H9 (cell line): Measurements from ENCODE around the gene EIF3D. TPM values are rescaled to one million over a fixed set of nuclear protein-coding genes. Genes with fewer than 3 reads are reported as not detected.
A peak's percentile ranks its signal among the peaks of the same experiment; 100 is the strongest.

Experiments used
- DNase-seq: peaks from one replicate; pipeline ENCODE4 v3.0.0-alpha.2; 2017
- H2AFZ ChIP-seq: one replicate; pipeline ENCODE4 v1.6.1; 2013; ENCODE audit warnings: mild to moderate bottlenecking, low read length, control low read depth, moderate library complexity
- H2AK5ac ChIP-seq: 2 replicates; pipeline ENCODE4 v1.6.1; 2013; ENCODE audit warnings: low read length, control low read depth, mixed read lengths; ENCODE audit not compliant: insufficient read length
- H2BK120ac ChIP-seq: one replicate; pipeline ENCODE4 v1.6.1; 2013; ENCODE audit warnings: low read depth, mild to moderate bottlenecking, low read length, control low read depth, inconsistent platforms; ENCODE audit not compliant: poor library complexity, severe bottlenecking
- H2BK12ac ChIP-seq: 2 replicates; pipeline ENCODE4 v1.6.1; 2013; ENCODE audit warnings: low read length, control low read depth, mixed read lengths, low read depth; ENCODE audit not compliant: insufficient read length
- H2BK15ac ChIP-seq: 2 replicates; pipeline ENCODE4 v1.6.1; 2013; ENCODE audit warnings: low read depth, low read length, control low read depth
- H2BK20ac ChIP-seq: one replicate; pipeline ENCODE4 v1.6.1; 2013; ENCODE audit warnings: low read depth, mild to moderate bottlenecking, low read length, control low read depth, inconsistent platforms; ENCODE audit not compliant: poor library complexity, severe bottlenecking
- H2BK5ac ChIP-seq: 2 replicates; pipeline ENCODE4 v1.6.1; 2013; ENCODE audit warnings: low read length, control low read depth, mixed read lengths; ENCODE audit not compliant: insufficient read length
- H3K14ac ChIP-seq: 2 replicates; pipeline ENCODE4 v1.6.1; 2013; ENCODE audit warnings: low read length, control low read depth; ENCODE audit not compliant: insufficient read depth
- H3K18ac ChIP-seq: 2 replicates; pipeline ENCODE4 v1.6.1; 2013; ENCODE audit warnings: low read depth, mild to moderate bottlenecking, mixed read lengths, low read length, control low read depth; ENCODE audit not compliant: insufficient read length
- H3K23ac ChIP-seq: 2 replicates; pipeline ENCODE4 v1.6.1; 2013; ENCODE audit warnings: low read length, control low read depth, mixed read lengths, low read depth; ENCODE audit not compliant: insufficient read length
- H3K23me2 ChIP-seq: 2 replicates; pipeline ENCODE4 v1.6.1; 2013; ENCODE audit warnings: low read depth, mild to moderate bottlenecking, mixed read lengths, low read length, control low read depth; ENCODE audit not compliant: insufficient read length, poor library complexity, severe bottlenecking
- H3K27ac ChIP-seq: 2 replicates; pipeline ENCODE4 v1.5.1; 2013; ENCODE audit warnings: low read length, control low read depth, mixed read lengths, low read depth; ENCODE audit not compliant: insufficient read length
- H3K27me3 ChIP-seq: 2 replicates; pipeline ENCODE4 v1.6.1; 2013; ENCODE audit warnings: low read length, control low read depth, inconsistent platforms; ENCODE audit not compliant: insufficient read depth
- H3K4ac ChIP-seq: 2 replicates; pipeline ENCODE4 v1.6.1; 2013; ENCODE audit warnings: low read depth, mild to moderate bottlenecking, control low read depth, inconsistent platforms, low read length, moderate library complexity
- H3K4me1 ChIP-seq: 2 replicates; pipeline ENCODE4 v1.6.1; 2013; ENCODE audit warnings: low read length, control low read depth, inconsistent platforms; ENCODE audit not compliant: insufficient read depth
- H3K4me2 ChIP-seq: 2 replicates; pipeline ENCODE4 v1.6.1; 2013; ENCODE audit warnings: low read length, control low read depth, mixed read lengths; ENCODE audit not compliant: insufficient read length, insufficient read depth
- H3K56ac ChIP-seq: 2 replicates; pipeline ENCODE4 v1.6.1; 2013; ENCODE audit warnings: low read depth, mild to moderate bottlenecking, mixed read lengths, low read length, control low read depth; ENCODE audit not compliant: insufficient read length
- H3K79me1 ChIP-seq: 2 replicates; pipeline ENCODE4 v1.6.1; 2013; ENCODE audit warnings: low read depth, mild to moderate bottlenecking, moderate library complexity, low read length, control low read depth, inconsistent platforms; ENCODE audit not compliant: insufficient read depth, poor library complexity, severe bottlenecking
- H3K79me2 ChIP-seq: 2 replicates; pipeline ENCODE4 v1.6.1; 2013; ENCODE audit warnings: low read length, control low read depth, inconsistent platforms; ENCODE audit not compliant: insufficient read depth
- H3K9ac ChIP-seq: 2 replicates; pipeline ENCODE4 v1.6.1; 2013; ENCODE audit warnings: low read length, control low read depth, mixed read lengths; ENCODE audit not compliant: insufficient read length; ENCODE audit errors: extremely low read depth
- H3K9me3 ChIP-seq: one replicate; pipeline ENCODE4 v1.6.1; 2013; ENCODE audit warnings: low read depth, low read length, inconsistent platforms; ENCODE audit not compliant: control insufficient read depth
- H3T11ph ChIP-seq: one replicate; pipeline ENCODE4 v1.6.1; 2013; ENCODE audit warnings: mild to moderate bottlenecking, low read length, control low read depth, inconsistent platforms
- H4K20me1 ChIP-seq: one replicate; pipeline ENCODE4 v1.6.1; 2013; ENCODE audit not compliant: control insufficient read depth, insufficient read length, insufficient read depth
- H4K5ac ChIP-seq: 2 replicates; pipeline ENCODE4 v1.6.1; 2013; ENCODE audit warnings: low read depth, mild to moderate bottlenecking, mixed read lengths, low read length, control low read depth; ENCODE audit not compliant: insufficient read length
- H4K8ac ChIP-seq: replicated peaks from 2 replicates; pipeline ENCODE4 v1.6.1; 2013; ENCODE audit warnings: low read length, control low read depth, mixed read lengths, low read depth; ENCODE audit not compliant: insufficient read length
- H4K91ac ChIP-seq: 2 replicates; pipeline ENCODE4 v1.6.1; 2013; ENCODE audit warnings: low read depth, mild to moderate bottlenecking, moderate library complexity, mixed read lengths, low read length, control low read depth; ENCODE audit not compliant: insufficient read length
- H3K27ac Mint-ChIP-seq, 3 experiments: 2 replicates in 2 of 3; 3 replicates in 1 of 3; pipeline ENCODE4 v1.8.0; 2020 to 2021; ENCODE audit warnings: mixed read lengths in 3 of 3, mild to moderate bottlenecking in 1 of 3, moderate library complexity in 1 of 3
- H3K27me3 Mint-ChIP-seq: 2 replicates; pipeline ENCODE4 v1.8.0; 2021; ENCODE audit warnings: low read depth, mild to moderate bottlenecking, moderate library complexity, mixed read lengths
- H3K36me3 Mint-ChIP-seq, 3 experiments: 2 replicates in 2 of 3; 3 replicates in 1 of 3; pipeline ENCODE4 v1.8.0; 2020 to 2021; ENCODE audit warnings: low read depth in 3 of 3, mixed read lengths in 3 of 3; ENCODE audit not compliant: insufficient read depth in 1 of 3
- H3K4me1 Mint-ChIP-seq, 2 experiments: 2 replicates each; pipeline ENCODE4 v1.8.0; 2020; ENCODE audit warnings: mixed read lengths in 2 of 2
- H3K4me3 Mint-ChIP-seq, 2 experiments: 2 replicates in 1 of 2; 3 replicates in 1 of 2; pipeline ENCODE4 v1.8.0; 2020 to 2021; ENCODE audit warnings: mild to moderate bottlenecking in 2 of 2, mixed read lengths in 2 of 2, moderate library complexity in 1 of 2
- H3K9me3 Mint-ChIP-seq, 2 experiments: 2 replicates in 1 of 2; 3 replicates in 1 of 2; pipeline ENCODE4 v1.8.0; 2020; ENCODE audit warnings: mild to moderate bottlenecking in 2 of 2, mixed read lengths in 2 of 2, moderate library complexity in 1 of 2
- CTCF ChIP-seq: fragments of 200-600 bp; sonication (generic); conservative IDR thresholded peaks from 3 replicates; pipeline ENCODE4 v1.8.0; 2021; ENCODE audit warnings: antibody characterized with exemption, mild to moderate bottlenecking
- WGBS: extraction: QIAGEN DNeasy Blood & Tissue Kit; methylation state at CpG from one replicate; pipeline ENCODE4 v1.1.7; 2013; ENCODE audit warnings: missing lambda C conversion rate, low lambda C conversion rate, mixed read lengths; ENCODE audit not compliant: insufficient read length; ENCODE audit errors: extremely low coverage; 5-methylcytosine and 5-hydroxymethylcytosine counted together
- total RNA-seq: library from RNA; stranded (reverse); gene quantifications from 2 replicates; pipeline ENCODE4 v1.2.1, GENCODE V29; 2021

Gene EIF3D
- total RNA-seq, 1 experiment from 2014 or later = 198 TPM

- peaks cover 0 to 5% of the 10 kb centered on the region in 2 experiments; a peak in 3 of 5 replicates for H3K9me3 Mint-ChIP-seq
- H3K27ac ChIP-seq = no peak overlapping the region
These were observed 17.7 kb downstream of the EIF3D start for GRCh38 chr22:36510966-36511881.

More at GRCh38 chr22:36510966-36511881, 17.7 kb downstream of the EIF3D start:
- Histone ChIP-seq H3K56ac (no peak overlapping the region), H3K79me2 (no peaks in the 10 kb centered on the region), H3K14ac (no peak overlapping the region), H3K18ac (no peak overlapping the region), H4K91ac (no peak overlapping the region), H2AK5ac (no peak overlapping the region), H3T11ph (no peak overlapping the region), H3K4me1 (no peaks in the 10 kb centered on the region), H4K5ac (no peak overlapping the region), H3K4ac (no peak overlapping the region), H3K79me1 (no peaks in the 10 kb centered on the region), H3K9me3 (no peaks in the 10 kb centered on the region), H2BK20ac (no peak overlapping the region), H3K27me3 (no peaks in the 10 kb centered on the region), H3K23me2 (peaks cover 4% of the 10 kb centered on the region), H2BK5ac (no peak overlapping the region), H4K20me1 (no peaks in the 10 kb centered on the region), H3K23ac (no peak overlapping the region), H2BK120ac (no peak overlapping the region), H2AFZ (no peak overlapping the region), H2BK15ac (no peak overlapping the region), H4K8ac (no peak overlapping the region), H2BK12ac (no peak overlapping the region), H3K4me2 (no peak overlapping the region), H3K9ac (no peak overlapping the region)
- Mint-ChIP-seq H3K27ac (peak overlapping the region in 2 of 3 experiments; percentile 76 to 92; a peak in 3 of 7 replicates), H3K27me3 (peaks cover 18% of the 10 kb centered on the region), H3K36me3 (peaks cover 46 to 65% (median 63%) of the 10 kb centered on the region in 3 experiments), H3K4me1 (peaks cover 3 to 6% of the 10 kb centered on the region in 2 experiments), H3K4me3 (no peak overlapping the region; a peak in 1 of 5 replicates)
- DNase-seq = peak; percentile 71
- peak; percentile 68 for TF ChIP-seq CTCF
- whole genome bisulfite sequencing = no CpG with 5 or more reads among the region's 17 CpGs
